ENCODE data around the gene RUNX3.
A peak's percentile ranks its signal among the peaks of the same experiment; 100 is the strongest.

The RUNX3 gene

DNA sequence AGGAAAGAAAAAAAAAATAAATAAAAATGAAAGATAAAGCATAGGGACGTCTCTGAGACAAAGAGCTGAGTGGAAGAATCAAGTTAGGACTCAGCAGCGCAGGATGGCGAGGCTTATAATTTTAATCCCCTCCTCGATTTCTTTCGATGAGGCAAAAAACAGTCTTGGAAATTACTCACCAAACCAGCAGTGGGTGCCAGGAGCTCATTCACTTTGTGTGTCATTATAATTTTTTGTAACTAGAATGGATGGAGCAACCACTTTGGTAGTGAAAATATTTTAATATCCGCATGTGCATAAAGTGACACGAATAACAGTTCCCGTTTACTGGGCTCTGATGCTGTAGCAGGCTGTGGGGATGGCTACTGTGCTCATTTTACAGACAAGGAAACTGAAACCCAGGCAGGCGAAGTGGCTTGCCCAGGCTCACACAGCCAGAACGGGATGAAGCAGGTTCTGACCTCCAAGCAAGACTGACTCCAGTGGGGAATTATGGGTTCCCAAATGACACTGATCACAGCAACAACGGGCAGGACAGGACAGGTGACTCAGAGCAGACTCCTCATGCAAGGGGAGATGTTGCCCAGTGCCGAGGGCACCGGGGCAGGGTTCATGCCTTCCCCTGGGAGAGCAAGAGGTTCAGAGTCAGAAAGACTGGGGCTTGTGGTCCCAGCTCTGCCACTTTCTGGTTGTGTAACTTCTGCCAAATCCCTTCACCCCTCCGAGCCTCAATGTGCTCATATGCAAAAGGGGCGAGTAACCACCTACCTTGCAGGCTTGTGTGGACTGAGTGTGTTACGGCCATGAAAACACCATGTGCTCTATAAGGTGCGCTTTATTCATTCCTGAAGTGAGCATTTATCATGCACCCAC, 63.6 kb downstream of the RUNX3 start:
- no peak for DNase-seq

DNA sequence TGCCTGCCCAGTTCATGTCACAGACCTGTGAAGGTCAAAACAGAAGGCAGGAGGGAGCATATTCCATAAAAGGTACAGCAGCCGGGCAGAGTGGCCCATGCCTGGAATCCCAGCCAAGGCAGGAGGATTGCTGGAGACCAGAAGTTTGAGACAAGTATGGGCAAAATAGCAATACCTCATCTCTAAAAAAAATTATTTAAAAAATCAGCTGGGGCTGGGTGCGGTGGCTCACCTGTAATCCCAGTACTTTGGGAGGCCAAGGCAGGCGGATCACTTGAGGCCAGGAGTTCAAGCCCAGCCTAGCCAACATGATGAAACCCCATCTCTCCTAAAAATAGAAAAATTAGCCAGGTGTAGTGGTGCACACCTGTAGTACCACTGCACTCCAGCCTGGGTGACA, 64.5 kb downstream of the RUNX3 start:
- DNase-seq, result no peak

GRCh38 chr1:24865168-24865567, 64.9 kb downstream of the RUNX3 start:
- DNase-seq, result no peak

DNA sequence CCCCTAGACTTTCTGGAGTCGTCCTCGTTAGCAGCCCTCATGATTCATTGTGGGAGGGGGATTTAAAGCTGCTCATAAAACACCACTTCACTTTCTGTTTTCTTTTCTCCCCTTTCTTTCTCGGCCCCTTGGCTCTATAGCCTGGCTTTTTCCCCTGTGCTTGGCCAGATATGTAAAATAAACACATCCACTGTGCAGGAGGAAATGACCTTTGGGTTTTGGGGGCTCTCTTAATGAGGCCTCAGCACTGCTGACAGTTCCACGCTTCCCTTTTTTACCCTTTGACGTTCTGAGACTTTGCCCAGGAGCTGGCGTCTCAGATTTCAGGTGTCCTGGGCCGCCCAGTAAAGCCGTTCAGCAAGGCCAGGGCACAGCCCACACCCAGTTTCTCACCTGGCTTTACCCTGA, 65.7 kb downstream of the RUNX3 start:
- DNase-seq, result no peak

GRCh38 chr1:24862775-24863483, 67.1 kb downstream of the RUNX3 start:
- DNase-seq, result no peak

GRCh38 chr1:24861821-24862727, 68.0 kb downstream of the RUNX3 start:
- DNase-seq, result no peak

DNA sequence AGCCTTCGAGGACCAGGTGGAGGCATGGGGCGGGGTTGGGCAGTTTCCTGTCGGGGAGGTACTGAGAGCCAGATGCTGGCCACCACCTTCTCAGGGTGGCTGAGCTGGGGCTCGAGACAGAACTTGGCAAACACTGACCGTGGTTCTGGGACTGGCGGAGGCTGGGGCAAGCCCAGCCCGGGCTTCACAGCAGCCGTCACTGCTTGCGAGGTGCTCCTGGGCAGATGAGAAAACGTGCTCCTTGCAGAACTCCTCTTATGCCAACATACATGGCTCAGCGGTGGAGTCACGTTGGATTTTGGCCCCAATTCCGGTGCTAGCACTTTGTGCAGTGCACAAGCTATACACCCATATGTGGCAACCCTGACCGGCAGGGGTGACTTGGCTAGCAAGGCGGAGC, 69.2 kb downstream of the RUNX3 start:
- DNase-seq, result no peak

DNA sequence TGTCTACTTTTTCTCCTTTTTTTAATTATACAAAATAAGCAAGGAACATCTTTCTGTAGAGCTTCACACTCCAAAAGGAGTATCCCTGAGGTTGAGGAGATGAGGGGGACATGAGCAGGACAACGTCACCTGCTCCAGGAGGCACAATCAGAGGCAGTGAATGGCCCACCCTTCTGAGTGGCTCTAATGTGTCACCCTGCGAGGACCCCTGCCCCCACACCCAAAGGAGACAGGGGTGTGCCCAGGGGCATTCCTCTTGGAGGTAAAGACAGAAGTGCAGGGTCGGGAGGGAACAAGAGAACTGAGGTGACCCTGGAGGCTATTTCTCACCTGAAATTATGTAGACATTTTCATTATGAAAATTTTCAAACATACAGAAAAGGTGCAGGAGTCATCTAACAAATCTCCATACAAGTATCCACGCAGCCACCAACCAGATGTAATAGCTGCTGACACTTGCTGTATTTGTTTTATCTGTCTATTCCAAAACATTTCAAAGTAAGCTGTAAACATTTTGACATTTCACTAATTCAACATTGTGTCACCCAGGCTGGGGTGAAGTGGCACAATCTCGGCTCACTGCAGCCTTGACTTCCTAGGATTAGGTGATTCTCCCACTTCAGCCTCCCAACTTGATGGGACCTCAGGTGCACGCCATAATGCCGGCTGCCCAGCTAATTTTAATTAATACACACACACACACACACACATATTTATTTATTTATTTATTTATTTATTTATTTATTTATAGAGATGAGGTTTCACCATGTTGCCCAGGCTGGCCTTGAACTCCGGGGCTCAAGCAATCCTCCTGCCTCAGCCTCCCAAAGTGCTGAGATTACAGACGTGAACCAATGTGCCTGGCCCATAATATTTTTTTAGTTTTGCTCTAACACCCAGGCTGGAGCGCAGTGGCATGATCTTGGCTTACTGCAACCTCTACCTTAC, 70.7 kb downstream of the RUNX3 start:
- no peak for DNase-seq

- DNase-seq, result no peak
Observed at GRCh38 chr1:24858277-24858676, 71.8 kb downstream of the RUNX3 start.

GRCh38 chr1:24857507-24858133, 72.5 kb downstream of the RUNX3 start:
- no peak for DNase-seq

- DNase-seq, result no peak
Observed at GRCh38 chr1:24856787-24857506, 73.1 kb downstream of the RUNX3 start.

DNA sequence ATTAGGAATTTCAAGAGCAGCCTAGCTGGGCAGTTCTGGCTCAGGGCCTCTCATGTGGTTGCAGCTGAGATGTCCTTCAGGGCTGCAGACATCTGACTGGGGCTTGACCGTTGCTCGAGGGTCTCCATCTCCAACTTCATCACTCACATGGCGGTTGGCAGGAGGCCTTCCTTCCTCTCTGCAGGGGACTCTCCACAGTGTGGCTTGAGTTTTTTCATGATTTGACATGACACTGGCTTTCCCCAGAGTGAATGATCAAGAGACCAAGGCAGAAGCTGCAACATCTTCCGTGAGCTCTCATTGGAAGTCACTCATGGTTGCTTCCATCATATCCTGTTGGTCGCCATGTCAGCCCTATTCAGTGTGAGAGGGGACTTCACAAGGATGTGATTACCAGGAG, 74.6 kb downstream of the RUNX3 start:
- DNase-seq, result no peak

- no peak for DNase-seq
Observed at GRCh38 chr1:24853649-24854048, 76.4 kb downstream of the RUNX3 start.

DNA sequence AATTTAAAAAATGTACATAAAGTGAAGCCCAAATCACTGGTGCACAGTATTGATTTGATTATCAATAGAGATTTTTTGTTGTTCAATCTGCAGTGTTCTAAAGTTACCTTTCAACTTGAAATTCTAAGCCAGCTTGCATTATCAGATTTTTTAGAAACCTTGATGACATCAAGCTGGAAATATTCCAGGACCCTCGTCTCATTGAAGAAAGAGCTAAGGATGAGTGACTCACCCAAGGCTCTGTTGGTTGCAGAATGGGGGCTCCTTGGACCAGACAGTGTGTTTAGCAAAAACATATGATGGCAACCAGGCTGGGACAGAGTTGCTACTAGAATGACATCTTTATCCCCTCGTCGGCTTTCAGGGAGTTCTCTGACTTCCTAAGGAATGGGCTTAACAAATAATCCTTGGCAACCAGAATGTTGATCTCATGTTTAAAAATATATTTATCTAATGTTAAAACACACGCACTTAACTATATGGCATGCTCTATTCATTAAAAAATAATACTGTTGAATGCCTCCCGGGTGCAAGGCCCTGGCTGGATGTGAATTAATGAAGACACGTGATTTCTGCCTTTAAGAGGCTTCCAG, 79.7 kb downstream of the RUNX3 start:
- no peak for DNase-seq

DNA sequence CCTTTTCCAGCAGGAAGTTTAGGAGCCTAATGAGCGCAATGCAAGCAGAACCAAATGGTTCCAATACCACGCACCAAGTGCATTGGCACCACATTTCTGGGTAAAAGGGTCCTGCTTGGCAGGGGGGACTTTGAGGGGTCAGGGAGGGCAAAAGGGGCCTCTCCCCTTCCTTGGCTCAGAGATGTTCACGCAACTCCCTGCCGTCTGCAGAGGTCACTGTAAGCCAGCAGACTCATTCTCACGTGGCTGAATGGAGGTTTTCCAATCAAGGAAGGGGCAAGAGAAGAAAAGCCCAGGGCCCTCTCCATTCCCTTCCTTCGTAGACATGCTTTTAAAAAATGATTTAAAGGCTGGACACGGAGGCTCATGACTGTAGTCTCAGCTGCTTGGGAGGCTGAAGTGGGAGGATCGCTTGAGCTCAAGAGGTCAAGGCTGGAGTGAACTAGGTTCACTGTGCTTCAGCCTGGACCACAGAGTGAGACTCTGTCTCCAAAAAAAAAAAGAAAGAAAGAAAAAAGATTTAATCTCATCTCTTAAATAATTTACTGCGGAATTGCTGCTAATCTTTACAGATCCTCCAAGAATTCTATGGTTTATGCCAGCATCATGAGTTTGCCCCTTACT, 80.3 kb downstream of the RUNX3 start:
- peak in 1 of 58 donors; percentile 10 for DNase-seq

Data from anterior cingulate cortex (tissue), 58 donors.